Measurements from ENCODE around the gene TOMM20L. TPM values are rescaled to one million over a fixed set of nuclear protein-coding genes. Genes with fewer than 3 reads are reported as not detected.
"Not testable (repeated sequence)": the region's sequence is repeated elsewhere in the genome, so short reads cannot be mapped to it uniquely, and the experiment has no call there.

The TOMM20L gene
- polyA plus RNA-seq (ENCODE audit: insufficient read length in 4 of 4): 1 to 10 TPM in 3 of 4 donors, under 1 TPM in 1; 1.00 to 1.9 (median 1.4) TPM

- peak; percentile 49 to 65 (median 58) for DNase-seq (ENCODE audit: low read depth in 4 of 4, low spot score in 3 of 4)
Observed at GRCh38 chr14:58395812-58396788, at the start of gene TOMM20L. TSS of gene TOMM20L (plus strand) at chr14:58395930. CDS start at chr14:58395958, 28 bp downstream.

GRCh38 chr14:58353516-58354299, 42.0 kb upstream of the TOMM20L start:
- no peak for DNase-seq (ENCODE audit: low read depth in 4 of 4, low spot score in 3 of 4)

GRCh38 chr14:58354808-58355207, 40.9 kb upstream of the TOMM20L start:
- no peak for DNase-seq (ENCODE audit: low read depth in 4 of 4, low spot score in 3 of 4)

GRCh38 chr14:58356268-58356667, 39.5 kb upstream of the TOMM20L start:
- no peak for DNase-seq (ENCODE audit: low read depth in 4 of 4, low spot score in 3 of 4)

GRCh38 chr14:58362272-58362671, 33.5 kb upstream of the TOMM20L start:
- DNase-seq (ENCODE audit: low read depth in 4 of 4, low spot score in 3 of 4): not testable (repeated sequence)

- peak in 2 of 4 donors; percentile 5 to 10 for DNase-seq (ENCODE audit: low read depth in 4 of 4, low spot score in 3 of 4)
Observed at GRCh38 chr14:58362798-58363412, 32.8 kb upstream of the TOMM20L start.

GRCh38 chr14:58364316-58364715, 31.4 kb upstream of the TOMM20L start:
- DNase-seq (ENCODE audit: low read depth in 4 of 4, low spot score in 3 of 4): no peak

GRCh38 chr14:58367296-58367695, 28.4 kb upstream of the TOMM20L start:
- no peak for DNase-seq (ENCODE audit: low read depth in 4 of 4, low spot score in 3 of 4)

GRCh38 chr14:58368956-58369355, 26.8 kb upstream of the TOMM20L start:
- no peak for DNase-seq (ENCODE audit: low read depth in 4 of 4, low spot score in 3 of 4)

- DNase-seq (ENCODE audit: low read depth in 4 of 4, low spot score in 3 of 4): no peak
Observed at GRCh38 chr14:58376791-58377190, 18.9 kb upstream of the TOMM20L start.

- DNase-seq (ENCODE audit: low read depth in 4 of 4, low spot score in 3 of 4): no peak
Observed at GRCh38 chr14:58390830-58391229, 4.9 kb upstream of the TOMM20L start.

- peak in 1 of 4 donors; percentile 5 for DNase-seq (ENCODE audit: low read depth in 4 of 4, low spot score in 3 of 4)
Observed at GRCh38 chr14:58395562-58395811, 243 bp upstream of the TOMM20L start.

GRCh38 chr14:58397156-58397555, 1.4 kb downstream of the TOMM20L start:
- no peak for DNase-seq (ENCODE audit: low read depth in 4 of 4, low spot score in 3 of 4)

GRCh38 chr14:58398495-58398894, 2.8 kb downstream of the TOMM20L start:
- DNase-seq (ENCODE audit: low read depth in 4 of 4, low spot score in 3 of 4): no peak

GRCh38 chr14:58398895-58399294, 3.2 kb downstream of the TOMM20L start:
- no peak for DNase-seq (ENCODE audit: low read depth in 4 of 4, low spot score in 3 of 4)

GRCh38 chr14:58401587-58401986, 5.9 kb downstream of the TOMM20L start:
- DNase-seq (ENCODE audit: low read depth in 4 of 4, low spot score in 3 of 4): no peak

- DNase-seq (ENCODE audit: low read depth in 4 of 4, low spot score in 3 of 4): no peak
Observed at GRCh38 chr14:58408681-58409215, 13.0 kb downstream of the TOMM20L start.

GRCh38 chr14:58414845-58415244, 19.1 kb downstream of the TOMM20L start:
- DNase-seq (ENCODE audit: low read depth in 4 of 4, low spot score in 3 of 4): no peak

GRCh38 chr14:58415636-58416547, 20.2 kb downstream of the TOMM20L start:
- DNase-seq (ENCODE audit: low read depth in 4 of 4, low spot score in 3 of 4): no peak

- not testable (repeated sequence) for DNase-seq (ENCODE audit: low read depth in 4 of 4, low spot score in 3 of 4)
Observed at GRCh38 chr14:58416934-58417333, 21.2 kb downstream of the TOMM20L start.
